HG03442 (cell line): ENCODE data around the gene DGKB.
A peak's percentile ranks its signal among the peaks of the same experiment; 100 is the strongest.

Experiments
- ATAC-seq: cut with Tn5 transposase; IDR thresholded peaks from one replicate; pipeline ENCODE4 v1.9.1; 2021; ENCODE audit warnings: mild to moderate bottlenecking, moderate library complexity; ENCODE audit not compliant: unreplicated experiment

The DGKB gene

DNA sequence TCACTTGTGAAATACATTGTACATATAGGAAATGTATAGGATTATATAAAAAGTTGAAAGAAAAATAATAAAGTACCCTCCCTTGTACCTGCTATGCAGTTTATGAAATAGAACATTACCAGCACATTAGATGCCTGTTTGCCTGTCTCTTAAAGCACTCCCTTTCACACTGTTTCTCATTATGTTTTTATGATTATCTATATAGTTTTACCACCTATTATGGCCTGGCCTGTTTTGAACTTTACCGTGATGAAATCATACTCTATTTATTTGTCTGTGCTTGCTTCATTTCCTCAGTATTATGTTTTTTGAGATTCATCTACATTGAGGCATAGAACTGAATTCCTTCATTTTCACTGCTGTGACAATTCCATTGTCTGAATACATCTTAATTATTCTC is 41.1 kb downstream of the DGKB start:
- ATAC-seq, result no peak

DNA sequence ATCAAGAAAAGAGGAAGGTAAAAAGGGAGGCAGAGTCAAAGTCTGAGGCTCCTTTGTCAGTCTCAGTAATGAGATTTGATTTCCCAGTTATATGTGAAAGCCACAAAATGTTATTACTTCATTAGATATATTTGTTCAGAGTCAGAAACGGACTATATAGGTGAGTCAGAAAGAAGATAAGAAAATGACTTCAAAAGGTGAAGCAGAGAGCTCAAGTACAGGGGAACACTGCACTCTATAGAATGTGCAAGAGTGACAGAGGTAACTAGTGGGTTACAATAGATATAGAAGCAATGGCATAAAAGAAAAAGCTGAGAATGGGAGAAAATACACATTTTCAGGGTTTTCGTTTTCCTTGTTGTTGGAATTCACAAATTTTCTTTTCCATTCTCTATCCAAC is 43.3 kb downstream of the DGKB start:
- no peak for ATAC-seq

DNA sequence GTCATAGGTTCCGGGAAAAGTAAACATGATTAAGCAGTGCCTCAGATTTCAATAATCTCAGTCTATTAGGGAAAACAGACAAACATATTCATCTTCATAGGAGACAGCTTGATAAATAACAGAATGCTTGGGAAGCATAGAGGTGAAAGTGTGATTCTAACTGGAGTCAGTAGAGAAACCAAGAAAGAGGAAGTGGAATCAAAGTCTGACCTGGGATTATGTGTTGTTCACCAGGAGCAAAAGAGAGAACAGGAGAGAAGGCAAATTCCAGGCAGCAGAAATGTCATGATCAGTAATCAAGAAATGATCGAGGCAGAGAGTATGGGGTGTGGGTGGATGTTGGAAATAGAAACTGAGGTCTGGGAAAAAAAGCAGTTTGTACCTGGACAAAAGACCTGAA is 43.7 kb downstream of the DGKB start:
- no peak for ATAC-seq

DNA sequence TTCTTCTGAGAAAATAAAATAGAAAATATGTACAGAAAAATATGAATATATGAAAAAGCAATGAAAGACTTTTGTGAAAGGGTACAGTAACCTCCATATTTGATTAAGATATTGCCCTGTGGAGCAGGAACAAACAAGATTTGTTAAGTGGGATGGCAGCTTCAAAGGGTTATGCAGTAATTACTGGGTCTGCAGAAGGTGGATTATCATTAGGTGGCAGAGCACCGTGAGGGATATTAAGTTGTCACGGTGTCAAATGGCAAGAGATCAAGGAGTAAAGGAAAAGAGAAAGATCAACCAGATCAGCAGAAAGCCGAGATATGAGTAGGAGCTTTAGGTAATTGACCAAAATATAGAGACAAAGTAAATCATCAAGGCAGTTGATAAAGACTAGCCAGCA is 44.1 kb downstream of the DGKB start:
- ATAC-seq, result no peak

DNA sequence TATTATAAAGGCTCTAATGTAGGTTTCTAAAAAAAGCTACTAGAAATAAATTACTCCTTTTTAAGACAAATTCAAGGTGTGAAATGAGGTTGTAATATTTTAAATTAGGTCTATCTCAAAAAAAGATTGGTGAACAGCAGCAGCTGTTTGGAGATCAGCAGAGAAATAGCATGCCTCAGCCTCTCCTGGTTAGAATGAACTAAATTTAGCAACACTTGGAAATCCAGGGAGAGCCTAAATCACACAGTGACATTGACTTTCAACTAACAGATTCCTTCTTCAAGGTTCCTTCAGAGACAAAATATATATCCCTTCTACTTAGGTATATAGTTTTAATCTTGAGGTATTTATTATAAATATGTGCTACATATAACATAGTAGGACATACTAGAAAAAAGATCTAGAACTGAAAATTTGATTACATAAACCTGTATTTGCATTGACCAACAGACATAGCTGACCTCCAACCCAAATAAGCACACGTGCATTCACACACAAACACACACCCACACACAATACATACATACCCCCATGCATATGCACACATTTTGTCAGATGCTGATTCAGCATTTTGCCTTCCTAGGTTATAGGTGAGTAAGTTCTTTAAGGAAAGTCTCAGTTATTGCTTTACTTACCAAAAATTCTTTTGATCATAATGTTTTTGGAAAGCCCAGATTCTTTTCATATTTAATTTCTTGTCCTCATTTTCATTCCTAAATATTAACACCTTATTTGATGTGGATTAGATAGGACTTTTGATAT is 47.3 kb downstream of the DGKB start:
- no peak for ATAC-seq

DNA sequence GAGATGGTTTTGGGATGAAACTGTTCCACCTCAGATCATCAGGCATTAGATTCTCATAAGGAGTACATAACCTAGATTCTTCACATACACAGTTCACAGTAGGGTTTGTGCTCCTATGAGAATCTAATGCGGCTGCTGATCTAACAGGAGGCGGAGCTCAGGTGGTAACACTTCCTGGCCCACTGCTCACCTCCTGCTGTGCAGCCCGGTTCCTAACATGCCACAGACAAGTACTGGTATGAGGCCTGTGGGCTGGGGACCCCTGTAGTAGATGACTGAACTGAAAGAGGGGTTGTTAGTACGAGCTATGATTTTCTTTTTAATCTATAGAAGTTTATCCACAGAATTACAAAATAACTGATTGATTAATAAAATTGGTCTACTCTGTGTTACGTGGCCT is 48.1 kb downstream of the DGKB start:
- ATAC-seq, result no peak

DNA sequence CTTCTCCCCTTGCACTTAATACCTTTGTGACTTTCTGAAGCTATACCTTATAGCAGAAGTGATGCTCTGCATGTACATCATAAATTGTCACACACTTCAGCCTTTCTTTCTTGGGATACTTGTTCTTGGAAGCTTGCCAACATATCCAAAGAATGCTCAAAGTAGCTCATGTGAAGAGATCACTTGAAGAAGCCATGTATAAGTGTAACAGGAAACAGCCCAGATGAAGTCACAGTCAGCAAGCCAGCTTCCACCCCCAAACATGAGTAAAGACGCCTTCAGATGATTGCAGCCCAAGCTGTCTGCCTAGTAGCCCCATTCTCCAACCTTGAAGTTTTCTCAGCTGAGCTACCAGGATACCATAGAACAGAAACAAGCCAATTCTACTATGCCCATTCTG is 50.9 kb downstream of the DGKB start:
- no peak for ATAC-seq

DNA sequence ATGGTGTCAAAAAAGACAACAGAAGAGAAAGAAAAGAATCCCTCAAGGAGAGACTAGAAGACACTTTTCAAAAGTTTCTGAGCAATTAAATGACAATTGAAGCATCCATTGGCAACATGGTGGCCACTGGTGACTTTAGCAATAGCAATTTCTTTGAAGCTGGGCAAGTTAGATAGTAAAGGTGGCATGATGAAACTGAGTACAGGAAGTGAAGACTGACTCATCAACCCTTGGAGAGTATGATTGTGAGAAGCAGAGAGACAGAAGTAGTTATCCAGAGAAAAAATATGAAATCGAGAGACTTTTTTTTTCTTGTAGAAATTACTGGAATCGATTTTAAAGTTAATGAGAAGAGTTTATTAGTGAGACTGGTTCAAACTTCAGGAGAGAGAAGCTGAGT is 52.5 kb downstream of the DGKB start:
- no peak for ATAC-seq

DNA sequence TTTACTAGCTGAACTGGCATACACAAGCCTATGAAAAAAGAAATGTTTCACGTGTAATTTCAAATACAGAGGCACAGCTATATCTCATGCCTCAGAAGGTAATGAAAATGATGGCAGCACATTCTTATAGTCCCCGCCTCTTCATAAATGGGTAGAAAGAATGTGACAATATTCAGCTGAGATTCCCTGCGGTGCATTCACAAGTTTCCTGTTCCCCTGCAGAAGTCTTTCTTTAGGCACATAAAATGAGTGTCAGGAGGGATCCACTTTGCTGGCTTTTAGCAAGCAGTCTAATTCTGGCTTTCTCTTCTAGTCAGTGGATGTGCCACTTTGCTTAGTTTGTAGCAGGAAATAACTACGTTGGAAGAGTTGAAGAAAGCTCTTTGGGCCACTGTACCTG is 56.1 kb downstream of the DGKB start:
- ATAC-seq, result no peak

DNA sequence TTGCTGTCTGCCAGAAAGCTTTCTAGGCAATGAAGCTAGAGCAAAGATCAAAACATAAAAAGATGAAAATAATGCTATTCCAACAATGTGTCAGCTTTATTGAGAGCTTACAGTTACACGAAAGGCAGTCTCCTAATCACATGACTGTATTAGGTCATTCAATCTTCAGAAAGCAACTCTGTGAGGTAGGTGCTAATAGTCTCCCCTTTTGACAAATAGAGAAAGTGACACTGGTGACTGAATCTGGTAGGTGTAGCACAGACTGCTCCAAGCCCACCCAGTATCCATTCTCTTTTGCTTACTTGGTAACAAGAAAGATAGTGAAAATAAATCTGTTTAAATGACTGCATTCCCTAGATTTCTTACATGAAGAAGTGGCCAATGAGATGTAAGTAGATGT is 58.8 kb downstream of the DGKB start:
- ATAC-seq, result no peak

DNA sequence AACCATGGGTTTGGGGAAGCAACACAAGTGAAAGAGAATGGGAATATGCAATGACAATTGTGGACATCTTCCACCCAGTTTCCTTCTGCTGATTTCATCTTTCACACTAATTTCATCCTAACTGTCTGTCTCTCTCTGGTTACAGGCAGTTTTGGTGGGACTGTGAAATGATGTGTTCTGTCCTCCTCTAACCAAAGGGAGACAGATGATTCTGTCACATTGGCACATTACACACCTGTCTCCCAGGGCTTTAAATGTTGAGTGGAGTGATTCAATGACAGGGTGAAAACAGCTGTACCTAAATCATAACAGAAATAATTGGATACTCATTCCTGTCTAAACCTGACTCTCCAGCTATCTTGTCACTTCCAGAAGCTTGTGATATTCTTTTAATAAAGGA is 60.0 kb downstream of the DGKB start:
- ATAC-seq, result no peak

DNA sequence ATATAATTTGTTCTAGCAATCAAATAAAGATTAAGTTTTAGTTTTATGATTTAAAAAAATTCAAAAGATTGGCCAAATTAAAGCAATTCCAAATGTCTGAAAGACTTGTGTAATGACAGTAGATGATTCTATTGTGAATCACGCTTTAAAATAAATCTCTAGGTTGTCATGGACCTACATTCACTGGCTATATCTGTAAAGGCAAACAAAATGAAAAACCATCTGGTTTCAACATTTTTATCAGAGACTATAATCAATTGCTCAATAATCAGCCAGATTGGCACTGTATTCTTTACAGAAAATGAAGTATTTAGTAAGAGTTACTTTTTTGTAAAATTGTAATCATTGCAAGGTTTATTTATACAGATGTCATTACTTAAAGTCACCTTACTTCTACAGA is 60.7 kb downstream of the DGKB start:
- ATAC-seq, result no peak

DNA sequence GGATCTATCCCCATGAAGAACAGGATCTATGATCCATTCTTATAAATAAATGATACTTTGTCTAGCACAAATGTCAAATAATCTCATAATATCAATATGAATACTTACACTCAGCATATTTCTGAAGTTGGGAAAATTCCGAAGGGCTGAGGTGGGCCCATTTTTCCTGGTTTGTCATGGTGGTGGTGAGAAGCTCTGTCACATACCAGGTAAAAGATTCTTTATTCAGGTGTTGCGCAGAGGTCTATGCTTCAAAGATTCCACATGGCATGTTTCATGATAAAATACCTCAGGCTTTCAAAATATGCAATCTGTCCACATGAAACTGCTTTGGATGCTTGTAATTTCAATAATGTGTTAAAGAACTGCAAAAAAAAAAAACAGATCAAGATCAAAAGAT is 61.5 kb downstream of the DGKB start:
- no peak for ATAC-seq

DNA sequence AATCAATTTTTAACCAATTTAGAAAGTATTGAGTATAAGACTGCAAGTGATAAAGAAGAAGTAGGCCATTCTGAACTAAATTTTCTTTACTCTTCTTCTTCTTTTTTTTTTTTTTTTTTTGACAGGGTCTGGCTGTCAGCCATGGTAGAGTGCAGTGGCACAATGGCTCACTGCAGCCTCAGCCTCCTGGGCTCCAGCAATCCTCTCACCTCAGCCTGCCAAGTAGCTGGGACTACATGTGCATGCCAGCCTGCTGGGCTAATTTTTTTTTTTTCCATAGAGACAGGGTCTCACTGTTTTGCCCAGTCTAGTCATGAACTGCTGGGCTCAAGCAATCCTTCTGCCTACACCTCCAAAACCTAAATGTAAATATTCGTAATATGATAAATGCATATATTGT is 63.2 kb downstream of the DGKB start:
- no peak for ATAC-seq

DNA sequence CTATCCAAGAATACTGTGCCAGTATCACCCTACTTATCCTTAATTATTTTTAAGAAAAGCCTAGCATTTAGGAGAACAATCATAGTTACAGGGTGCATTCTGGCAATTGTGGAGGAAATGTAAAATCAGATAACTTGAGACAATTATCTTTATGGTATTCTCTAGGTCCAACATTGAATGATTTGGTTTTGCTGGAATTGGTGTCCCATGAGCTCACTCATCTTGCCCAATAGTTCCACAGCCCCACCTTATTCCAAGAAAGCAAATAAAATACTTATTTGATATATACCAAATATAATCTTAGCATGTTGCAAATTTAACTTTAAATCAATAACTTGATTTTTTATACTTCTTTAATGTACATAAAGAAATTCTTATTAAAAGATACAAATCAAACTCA is 65.3 kb downstream of the DGKB start:
- no peak for ATAC-seq

DNA sequence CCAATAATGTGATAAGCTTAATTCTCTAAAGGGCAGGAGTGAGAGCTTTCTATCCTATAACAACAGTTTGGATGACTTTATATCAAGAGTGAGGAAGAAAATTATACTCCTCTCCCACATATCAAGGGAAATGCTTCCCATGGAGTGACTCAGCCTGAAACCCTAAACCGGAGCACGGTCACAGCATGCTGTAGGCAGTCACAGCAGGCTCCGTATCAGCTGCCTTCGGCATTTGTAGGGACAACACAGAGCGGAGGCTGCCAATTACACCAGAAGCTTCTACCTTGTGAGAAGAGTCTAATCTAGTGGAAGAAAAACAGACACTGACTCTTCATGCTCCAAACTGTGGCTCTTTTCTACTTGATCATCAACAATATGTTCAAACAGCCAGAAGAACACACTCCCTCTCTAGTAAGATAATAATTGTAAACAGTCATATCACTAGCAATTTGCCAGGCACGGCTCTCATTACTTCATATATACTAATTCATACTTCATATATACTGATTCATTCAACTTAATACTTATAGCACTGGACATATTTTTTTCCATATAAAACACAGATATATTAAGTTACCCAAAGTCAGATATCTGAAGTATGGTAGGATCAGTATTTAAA is 65.9 kb downstream of the DGKB start:
- no peak for ATAC-seq

DNA sequence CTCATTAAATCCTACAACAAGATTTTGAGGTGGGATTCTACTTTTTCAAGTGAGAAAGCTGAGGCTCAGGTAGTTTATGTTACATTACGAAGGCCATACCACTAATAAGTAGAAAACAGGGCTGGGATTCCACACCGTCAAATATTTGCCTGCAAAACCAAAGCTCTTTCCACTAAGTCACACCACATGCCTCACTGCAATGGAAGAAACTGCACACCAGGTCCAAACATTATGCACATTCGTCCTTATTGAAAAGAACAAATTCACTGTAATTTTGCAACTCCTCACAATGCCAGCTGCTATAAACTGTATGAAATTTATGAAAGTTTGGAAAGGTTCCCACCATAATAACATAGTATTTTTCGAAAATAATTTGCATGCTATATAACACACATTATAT is 66.5 kb downstream of the DGKB start:
- ATAC-seq, result no peak

DNA sequence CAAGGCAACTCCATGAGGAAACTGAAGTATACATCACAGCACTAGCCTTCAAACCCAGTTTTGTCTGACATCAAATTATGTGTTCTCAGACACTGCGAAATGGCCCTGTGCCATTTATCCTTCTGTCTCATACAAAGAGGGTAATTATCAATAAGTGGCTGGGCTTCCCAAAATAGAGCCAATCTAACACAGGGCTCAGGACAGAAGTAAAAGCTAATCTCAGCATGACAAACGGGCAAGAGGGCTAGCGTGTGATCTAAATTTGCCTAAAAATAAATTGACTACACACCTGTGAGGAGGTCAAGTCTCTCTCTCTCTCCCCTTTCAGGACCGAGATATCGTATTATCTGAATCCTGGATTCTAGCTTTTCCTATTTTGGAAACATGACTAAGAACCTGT is 67.2 kb downstream of the DGKB start:
- no peak for ATAC-seq

DNA sequence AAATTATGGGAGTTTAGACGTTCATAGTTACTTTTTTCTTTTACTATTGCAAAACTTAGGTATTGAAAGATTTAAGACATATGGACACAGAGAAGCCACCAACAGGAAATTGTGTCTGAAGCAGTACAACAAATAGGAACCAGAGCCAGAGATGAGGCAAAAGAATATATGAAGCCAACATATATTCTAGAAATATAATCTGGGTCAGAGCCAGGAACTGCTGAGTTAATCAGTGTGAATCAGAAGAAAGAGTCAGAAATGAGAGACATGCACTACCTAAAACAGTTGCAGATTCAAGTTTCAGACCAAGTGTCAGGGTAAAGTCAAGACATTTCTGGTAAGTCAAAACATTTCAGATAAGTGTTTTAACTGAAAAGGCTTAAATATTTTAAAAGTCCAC is 67.7 kb downstream of the DGKB start:
- ATAC-seq, result no peak

DNA sequence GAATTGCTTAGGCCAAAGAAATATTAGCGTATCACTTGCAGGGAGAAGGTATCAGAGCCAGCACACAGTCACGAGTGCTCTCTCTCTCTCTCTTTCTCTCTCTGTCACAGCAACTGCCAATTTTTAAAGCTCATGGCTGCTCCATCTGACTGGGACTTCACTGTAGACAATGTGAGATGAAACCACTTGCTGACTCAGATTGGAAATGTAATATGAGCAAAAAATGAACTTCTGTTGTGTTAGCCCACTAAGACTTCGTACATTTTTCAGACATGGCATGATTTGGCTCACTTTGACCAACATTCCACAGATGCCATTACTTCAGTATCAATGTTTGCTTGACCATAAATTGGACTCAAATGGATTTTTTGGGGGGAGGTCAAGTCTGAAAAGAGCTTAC is 68.1 kb downstream of the DGKB start:
- peak; percentile 67 for ATAC-seq

DNA sequence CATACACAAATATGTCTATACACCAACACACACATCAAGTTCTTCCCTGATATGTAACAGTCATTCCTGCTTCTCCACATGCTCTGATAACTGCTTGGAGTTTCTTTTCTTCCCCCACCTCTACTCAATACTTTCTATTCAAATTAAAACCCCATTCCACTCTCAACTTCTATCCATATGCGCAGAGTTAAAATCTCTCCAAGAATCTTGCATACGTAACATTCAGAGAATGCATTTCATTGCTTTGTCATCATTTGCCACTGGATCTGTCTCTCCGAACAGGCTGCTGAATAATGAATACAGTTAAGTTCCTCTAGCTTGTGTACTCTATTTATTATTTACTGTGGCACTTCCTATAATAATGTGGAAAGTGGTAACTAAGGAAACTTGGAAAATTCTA is 68.8 kb downstream of the DGKB start:
- no peak for ATAC-seq

DNA sequence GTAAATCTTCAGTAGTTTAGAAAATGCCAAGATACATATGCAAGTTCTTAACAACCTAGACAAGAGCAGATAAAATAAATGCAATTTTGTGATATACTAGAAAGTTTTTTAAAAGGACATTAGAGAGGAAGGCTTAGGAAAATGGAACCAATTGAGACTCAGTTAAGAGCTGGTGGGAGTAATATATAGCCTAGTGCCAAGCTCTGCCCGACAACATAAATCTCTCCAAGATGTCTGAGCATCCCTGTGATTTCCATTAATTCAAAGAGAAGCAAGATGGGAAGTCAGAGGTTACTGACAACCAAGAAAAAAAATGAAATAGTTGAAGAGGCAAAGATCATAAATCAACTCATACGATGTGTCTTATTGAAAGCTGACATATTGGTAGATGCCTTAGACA is 74.5 kb downstream of the DGKB start:
- ATAC-seq, result no peak

DNA sequence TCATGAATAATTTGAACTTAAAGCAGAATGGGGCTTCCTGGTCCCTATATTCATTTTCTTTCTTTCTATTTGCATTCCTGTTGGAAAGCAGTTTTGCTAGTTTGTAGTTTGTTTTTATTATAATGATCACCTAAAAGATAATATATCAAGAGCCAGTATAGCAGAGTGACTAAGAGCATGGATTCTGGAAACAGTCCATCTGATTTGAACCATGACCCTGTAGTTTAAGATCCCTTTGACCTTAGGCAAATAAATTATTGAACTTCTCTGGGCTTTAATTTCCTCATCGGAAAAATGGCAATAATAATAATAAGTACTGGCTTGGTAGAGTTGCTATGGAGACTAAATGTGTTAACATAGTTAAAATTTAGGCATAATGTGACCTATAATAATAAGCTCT is 76.1 kb downstream of the DGKB start:
- ATAC-seq, result no peak
